Kidney epithelial cell (primary cell): Measurements from ENCODE around the gene NELL2. TPM values are rescaled to one million over a fixed set of nuclear protein-coding genes. Genes with fewer than 3 reads are reported as not detected.
"Not testable (repeated sequence)": the region's sequence is repeated elsewhere in the genome, so short reads cannot be mapped to it uniquely, and the experiment has no call there.

Experiments used
- DNase-seq: peaks from one replicate; pipeline ENCODE4 v3.0.0-alpha.2; 2010; ENCODE audit warnings: low read depth
- H3K27me3 ChIP-seq: 2 replicates; pipeline ENCODE4 v1.6.0; 2011; ENCODE audit warnings: low read length; ENCODE audit not compliant: control insufficient read depth, insufficient read depth
- H3K36me3 ChIP-seq: 2 replicates; pipeline ENCODE4 v1.5.1; 2011; ENCODE audit warnings: low read length; ENCODE audit not compliant: control insufficient read depth, insufficient read depth
- H3K4me3 ChIP-seq: 2 replicates; pipeline ENCODE4 v1.5.1; 2011; ENCODE audit warnings: low read depth, mild to moderate bottlenecking, control low read depth, low read length
- CTCF ChIP-seq: IDR thresholded peaks from 2 replicates; pipeline ENCODE4 v1.5.1; 2011; ENCODE audit warnings: mild to moderate bottlenecking, moderate library complexity, low read length, control low read depth, inconsistent platforms; ENCODE audit not compliant: insufficient read depth, poor library complexity, severe bottlenecking
- total RNA-seq: library from RNA; depleted of rRNA; stranded (reverse); fragments of >200 nt; gene quantifications from 2 replicates; pipeline ENCODE4 v1.2.3, GENCODE V29; 2015

Gene NELL2
- total RNA-seq, 1 donor from 2014 or later = 3.5 TPM

- no peak for DNase-seq
- Histone ChIP-seq H3K36me3 (no peaks in the 10 kb centered on the region), H3K27me3 (no peaks in the 10 kb centered on the region), H3K4me3 (no peak overlapping the region)
- TF ChIP-seq CTCF = no peak
Measured at GRCh38 chr12:44696542-44696941, 179.6 kb downstream of the NELL2 start.

GRCh38 chr12:44694017-44694416 lies 182.1 kb downstream of the NELL2 start:
- no peak for DNase-seq
- TF ChIP-seq CTCF = no peak
- no peaks in the 10 kb centered on the region for H3K27me3 ChIP-seq
- H3K4me3 ChIP-seq = no peak overlapping the region
- no peaks in the 10 kb centered on the region for H3K36me3 ChIP-seq

GRCh38 chr12:44689587-44689986 lies 186.5 kb downstream of the NELL2 start:
- no peaks in the 10 kb centered on the region for H3K36me3 ChIP-seq
- H3K4me3 ChIP-seq = no peak overlapping the region

GRCh38 chr12:44686821-44687432 lies 189.2 kb downstream of the NELL2 start:
- not testable (repeated sequence) for H3K36me3 ChIP-seq, H3K27me3 ChIP-seq, H3K4me3 ChIP-seq, DNase-seq

More at GRCh38 chr12:44689587-44689986, 186.5 kb downstream of the NELL2 start:
- DNase-seq = no peak
- TF ChIP-seq CTCF = no peak
- no peaks in the 10 kb centered on the region for H3K27me3 ChIP-seq

- no peaks in the 10 kb centered on the region for H3K36me3 ChIP-seq
- no peak for DNase-seq
- no peaks in the 10 kb centered on the region for H3K27me3 ChIP-seq
- H3K4me3 ChIP-seq = no peak overlapping the region
- no peak for TF ChIP-seq CTCF
Measured at GRCh38 chr12:44677724-44678123, 198.4 kb downstream of the NELL2 start.

- no peak for TF ChIP-seq CTCF
- H3K4me3 ChIP-seq = no peak overlapping the region
- no peak for DNase-seq
- no peaks in the 10 kb centered on the region for H3K36me3 ChIP-seq
- H3K27me3 ChIP-seq = no peaks in the 10 kb centered on the region
Measured at GRCh38 chr12:44674875-44675274, 201.2 kb downstream of the NELL2 start.
